Measurements from ENCODE around the gene MYRIP. TPM values are rescaled to one million over a fixed set of nuclear protein-coding genes. Genes with fewer than 3 reads are reported as not detected.

Gene MYRIP
- polyA plus RNA-seq, 1 experiment, result 0.06 TPM

GRCh38 chr3:40108643-40109042, 299.2 kb downstream of the MYRIP start:
- H3K4me3 ChIP-seq (ENCODE audit: low read depth, low read length), result no peak overlapping the region
- H3K36me3 ChIP-seq (ENCODE audit: control insufficient read depth, insufficient read depth, low read length), result no peaks in the 10 kb centered on the region
- TF ChIP-seq, protein P1, sequence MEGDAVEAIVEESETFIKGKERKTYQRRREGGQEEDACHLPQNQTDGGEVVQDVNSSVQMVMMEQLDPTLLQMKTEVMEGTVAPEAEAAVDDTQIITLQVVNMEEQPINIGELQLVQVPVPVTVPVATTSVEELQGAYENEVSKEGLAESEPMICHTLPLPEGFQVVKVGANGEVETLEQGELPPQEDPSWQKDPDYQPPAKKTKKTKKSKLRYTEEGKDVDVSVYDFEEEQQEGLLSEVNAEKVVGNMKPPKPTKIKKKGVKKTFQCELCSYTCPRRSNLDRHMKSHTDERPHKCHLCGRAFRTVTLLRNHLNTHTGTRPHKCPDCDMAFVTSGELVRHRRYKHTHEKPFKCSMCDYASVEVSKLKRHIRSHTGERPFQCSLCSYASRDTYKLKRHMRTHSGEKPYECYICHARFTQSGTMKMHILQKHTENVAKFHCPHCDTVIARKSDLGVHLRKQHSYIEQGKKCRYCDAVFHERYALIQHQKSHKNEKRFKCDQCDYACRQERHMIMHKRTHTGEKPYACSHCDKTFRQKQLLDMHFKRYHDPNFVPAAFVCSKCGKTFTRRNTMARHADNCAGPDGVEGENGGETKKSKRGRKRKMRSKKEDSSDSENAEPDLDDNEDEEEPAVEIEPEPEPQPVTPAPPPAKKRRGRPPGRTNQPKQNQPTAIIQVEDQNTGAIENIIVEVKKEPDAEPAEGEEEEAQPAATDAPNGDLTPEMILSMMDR (IDR thresholded peaks at IDR 0.05; ENCODE audit: insufficient read depth, low read depth, low read length), result no peak
- POLR2A ChIA-PET, result interaction anchor here (0.6 kb wide), 1 partner anchor 39 kb away, joined by 13 read pairs; no protein-coding TSS in a partner anchor
- CTCF ChIA-PET, result interaction anchor here (0.6 to 1.0 kb wide), 4 partner anchors 145 to 1826 kb away, joined by 3 read pairs; no protein-coding TSS in a partner anchor
- DNase-seq (ENCODE audit: low read depth), result no peak
- no peaks in the 10 kb centered on the region for H3K27me3 ChIP-seq (ENCODE audit: control insufficient read depth, insufficient read depth, low read length)

DNA sequence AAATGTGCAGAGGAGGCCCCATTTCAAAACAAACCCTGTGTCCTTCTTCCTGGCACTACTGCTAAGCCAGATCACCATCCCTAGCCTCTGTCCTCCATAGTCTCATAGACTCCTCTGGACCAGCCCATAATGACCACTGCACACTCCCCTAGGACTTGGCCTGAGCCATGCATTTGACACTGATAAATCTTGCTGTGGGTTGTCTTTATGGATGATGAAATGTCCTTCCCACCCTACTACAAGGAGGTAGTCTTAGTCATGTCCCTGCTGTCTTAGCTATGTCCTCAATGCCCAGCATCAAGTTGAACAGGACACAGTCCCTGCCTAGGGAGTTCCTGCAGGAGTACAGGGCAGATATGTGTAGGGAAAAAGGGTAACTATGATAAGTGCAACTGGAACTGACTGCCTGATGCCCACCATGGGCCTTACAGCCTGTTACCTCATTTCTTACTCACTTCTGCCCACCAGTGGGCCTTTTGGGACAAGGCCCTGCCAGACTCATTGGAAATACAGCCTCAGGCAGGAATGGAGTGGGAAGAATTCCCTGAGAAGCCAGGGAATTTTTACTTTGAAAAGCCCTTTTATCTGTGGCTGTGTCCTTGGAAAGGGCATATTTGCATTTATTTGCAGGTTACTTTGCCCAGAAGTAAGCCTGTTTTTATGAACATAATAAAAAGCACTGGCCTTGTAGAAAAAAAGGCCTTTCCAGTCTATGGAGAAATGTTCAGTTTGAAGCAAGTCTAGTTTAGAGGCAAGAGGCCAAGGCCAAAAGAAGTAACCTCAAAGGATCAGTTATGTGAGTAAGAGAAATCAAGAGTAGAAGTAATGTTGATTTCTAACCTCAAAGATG, 300.5 kb downstream of the MYRIP start:
- Histone ChIP-seq H3K27me3 (ENCODE audit: control insufficient read depth, insufficient read depth, low read length) (no peaks in the 10 kb centered on the region), H3K4me3 (ENCODE audit: low read depth, low read length) (no peak overlapping the region), H3K36me3 (ENCODE audit: control insufficient read depth, insufficient read depth, low read length) (no peaks in the 10 kb centered on the region)
- TF ChIP-seq, protein P1 (IDR thresholded peaks at IDR 0.05; ENCODE audit: insufficient read depth, low read depth, low read length), result peak; percentile 64
- DNase-seq (ENCODE audit: low read depth), result no peak
- ChIA-PET POLR2A (no interaction called here), CTCF (interaction anchor here (0.6 to 1.0 kb wide), 4 partner anchors 147 to 479 kb away, joined by 3 read pairs; no protein-coding TSS in a partner anchor)

- peak; percentile 44 for DNase-seq (ENCODE audit: low read depth)
Measured at GRCh38 chr3:40116478-40117177, 307.2 kb downstream of the MYRIP start.

DNA sequence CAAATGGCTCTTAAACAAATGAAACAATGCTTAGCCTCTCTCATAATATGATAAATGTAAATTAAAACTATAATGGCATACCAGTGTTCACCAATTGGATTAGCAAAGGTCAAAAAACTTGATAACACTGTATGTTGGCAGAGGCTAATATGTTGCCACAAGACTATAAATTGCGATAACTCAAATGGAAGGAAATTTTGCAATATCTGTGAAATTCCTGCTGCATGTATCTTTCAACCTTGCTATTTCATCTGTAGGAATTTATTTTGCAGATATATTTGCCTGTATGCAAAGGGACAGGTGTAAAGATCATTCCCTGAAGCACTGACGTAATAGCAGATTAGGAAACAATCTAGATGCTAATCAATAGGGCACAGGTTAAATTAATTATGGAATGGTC, 308.7 kb downstream of the MYRIP start:
- no peak for DNase-seq (ENCODE audit: low read depth)
- CTCF ChIA-PET, result interaction anchor here (1.2 kb wide), 1 partner anchor 74 kb away, joined by 4 read pairs; no protein-coding TSS in a partner anchor
- Histone ChIP-seq H3K36me3 (ENCODE audit: control insufficient read depth, insufficient read depth, low read length) (no peaks in the 10 kb centered on the region), H3K27me3 (ENCODE audit: control insufficient read depth, insufficient read depth, low read length) (no peaks in the 10 kb centered on the region), H3K4me3 (ENCODE audit: low read depth, low read length) (no peak overlapping the region)
- POLR2A ChIA-PET, result no interaction called here
- TF ChIP-seq, protein P1 (IDR thresholded peaks at IDR 0.05; ENCODE audit: insufficient read depth, low read depth, low read length), result no peak

More at GRCh38 chr3:40116478-40117177, 307.2 kb downstream of the MYRIP start:
- CTCF ChIA-PET, result interaction anchor here (1.2 to 1.5 kb wide), 2 partner anchors 62 to 72 kb away, joined by 4 to 6 read pairs; no protein-coding TSS in a partner anchor
- Histone ChIP-seq H3K36me3 (ENCODE audit: control insufficient read depth, insufficient read depth, low read length) (no peaks in the 10 kb centered on the region), H3K4me3 (ENCODE audit: low read depth, low read length) (no peak overlapping the region), H3K27me3 (ENCODE audit: control insufficient read depth, insufficient read depth, low read length) (no peaks in the 10 kb centered on the region)
- POLR2A ChIA-PET, result no interaction called here
- TF ChIP-seq, protein P1 (IDR thresholded peaks at IDR 0.05; ENCODE audit: insufficient read depth, low read depth, low read length), result no peak

Measured in BJ (cell line).